GM23338 (cell line): ENCODE results near the gene MARK2. TPM values are rescaled to one million over a fixed set of nuclear protein-coding genes. Genes with fewer than 3 reads are reported as not detected.
"Not testable (repeated sequence)": the region's sequence is repeated elsewhere in the genome, so short reads cannot be mapped to it uniquely, and the experiment has no call there.

Experiments
- ATAC-seq: fragments of 200-7000 bp; cut with Tn5 transposase; 3 replicates; pipeline ENCODE4 v1.9.1; 2020
- DNase-seq: peaks from one replicate; pipeline ENCODE4 v3.0.0-alpha.2; 2015; ENCODE audit warnings: low spot score
- H2AFZ ChIP-seq: fragments of 200-600 bp; sonication (generic); 2 replicates; pipeline ENCODE4 v1.8.0; 2016; ENCODE audit warnings: antibody characterized with exemption, mild to moderate bottlenecking, moderate library complexity
- H3F3A ChIP-seq: fragments of 200-600 bp; sonication (generic); replicated peaks from 2 replicates; pipeline ENCODE4 v1.8.0; 2017; ENCODE audit warnings: antibody characterized with exemption, mixed run types, low read depth
- H3K27ac ChIP-seq: fragments of 200-600 bp; sonication (generic); 2 replicates; pipeline ENCODE4 v1.6.1; 2016; ENCODE audit warnings: low read depth
- H3K27me3 ChIP-seq: fragments of 200-600 bp; sonication (generic); 2 replicates; pipeline ENCODE4 v1.8.0; 2016; ENCODE audit warnings: mild to moderate bottlenecking, mixed run types, moderate library complexity; ENCODE audit not compliant: insufficient read depth
- H3K36me3 ChIP-seq: fragments of 200-600 bp; sonication (generic); 2 replicates; pipeline ENCODE4 v1.8.0; 2016; ENCODE audit warnings: mild to moderate bottlenecking; ENCODE audit not compliant: insufficient read depth
- H3K4me1 ChIP-seq: fragments of 200-600 bp; sonication (generic); 2 replicates; pipeline ENCODE4 v1.8.0; 2016; ENCODE audit warnings: mild to moderate bottlenecking, moderate library complexity; ENCODE audit not compliant: insufficient read depth
- H3K4me2 ChIP-seq: fragments of 200-600 bp; sonication (generic); 2 replicates; pipeline ENCODE4 v1.7.1; 2017; ENCODE audit warnings: mixed run types
- H3K4me3 ChIP-seq: fragments of 200-600 bp; sonication (generic); 2 replicates; pipeline ENCODE4 v1.6.1; 2016; ENCODE audit warnings: mixed run types
- H3K79me2 ChIP-seq: fragments of 200-600 bp; sonication (generic); replicated peaks from 2 replicates; pipeline ENCODE4 v1.8.0; 2017; ENCODE audit warnings: mild to moderate bottlenecking; ENCODE audit not compliant: insufficient read depth
- H3K9me2 ChIP-seq: fragments of 200-600 bp; sonication (generic); 2 replicates; pipeline ENCODE4 v1.8.0; 2017; ENCODE audit not compliant: insufficient read depth
- H4K20me1 ChIP-seq: fragments of 200-600 bp; sonication (generic); replicated peaks from 2 replicates; pipeline ENCODE4 v1.8.0; 2017; ENCODE audit warnings: mild to moderate bottlenecking; ENCODE audit not compliant: insufficient read depth
- H3K27ac Mint-ChIP-seq: 2 replicates; pipeline ENCODE4 v1.8.0; 2020; ENCODE audit warnings: inconsistent platforms, mild to moderate bottlenecking, moderate library complexity, mixed read lengths
- H3K27me3 Mint-ChIP-seq: 3 replicates; pipeline ENCODE4 v1.8.0; 2022; ENCODE audit warnings: low read depth, mild to moderate bottlenecking, moderate library complexity, mixed read lengths, inconsistent platforms; ENCODE audit not compliant: insufficient read depth, poor library complexity
- H3K36me3 Mint-ChIP-seq: 3 replicates; pipeline ENCODE4 v1.8.0; 2021; ENCODE audit warnings: low read depth, mild to moderate bottlenecking, inconsistent platforms, moderate library complexity, mixed read lengths
- H3K4me1 Mint-ChIP-seq: 3 replicates; pipeline ENCODE4 v1.8.0; 2020; ENCODE audit warnings: mild to moderate bottlenecking, inconsistent platforms, mixed read lengths
- H3K4me3 Mint-ChIP-seq: 3 replicates; pipeline ENCODE4 v1.8.0; 2021; ENCODE audit warnings: moderate library complexity, mild to moderate bottlenecking, inconsistent platforms, mixed read lengths
- H3K9me3 Mint-ChIP-seq: 3 replicates; pipeline ENCODE4 v1.8.0; 2020; ENCODE audit warnings: moderate library complexity, mild to moderate bottlenecking, inconsistent platforms, mixed read lengths
- EZH2phosphoT487 ChIP-seq: fragments of 200-600 bp; sonication (generic); IDR thresholded peaks from one replicate; pipeline ENCODE4 v1.8.1; 2018; ENCODE audit warnings: antibody characterized with exemption; ENCODE audit not compliant: unreplicated experiment
- ZNF462 ChIP-seq: fragments of 250-450 bp; sonication (Bioruptor Pico); IDR thresholded peaks from 2 replicates; pipeline ENCODE4 v1.5.0; 2020; ENCODE audit warnings: mild to moderate bottlenecking, moderate library complexity
- polyA plus RNA-seq: library from polyadenylated mRNA; unstranded; fragments of >200 nt; fragmentation: Nextera tagmentation; extraction: Ambion mirVana; gene quantifications from 2 replicates; pipeline ENCODE4 v1.2.1, GENCODE V29; 2016
- total RNA-seq: library from RNA; depleted of rRNA; stranded (reverse); fragments of >200 nt; shearing (Covaris generic); gene quantifications from 2 replicates; pipeline ENCODE4 v1.2.3, GENCODE V29; 2014

The MARK2 gene
- total and polyA plus RNA-seq, 2 experiments from 2014 or later: 18.7 to 42.6 TPM

GRCh38 chr11:63805844-63806415, 33.0 kb upstream of the MARK2 start:
- 0 out of 2 replicates have a peak, but pooled peaks cover 1% of the 10 kb centered on the region for H3K4me1 ChIP-seq
- no peak overlapping the region for H3K4me3 Mint-ChIP-seq
- H3F3A ChIP-seq: 0 out of 2 replicates have a peak, but pooled peaks cover 4% of the 10 kb centered on the region
- no peaks in the 10 kb centered on the region for H3K27me3 ChIP-seq
- no peaks in the 10 kb centered on the region for H3K9me3 Mint-ChIP-seq
- no peaks in the 10 kb centered on the region for H3K9me2 ChIP-seq
- DNase-seq (no peak), ATAC-seq (no peak)
- no peaks in the 10 kb centered on the region for H3K79me2 ChIP-seq
- no peak overlapping the region for H3K4me2 ChIP-seq
- H3K4me1 Mint-ChIP-seq: peaks cover 2% of the 10 kb centered on the region; the same call in 1 of the 3 replicates
- no peaks in the 10 kb centered on the region for H3K36me3 Mint-ChIP-seq
- no peaks in the 10 kb centered on the region for H3K36me3 ChIP-seq
- no peak for TF ChIP-seq EZH2phosphoT487
- no peak for TF ChIP-seq ZNF462
- H4K20me1 ChIP-seq: no peaks in the 10 kb centered on the region; the same call in 1 of the 2 replicates
- no peak overlapping the region for H3K27ac ChIP-seq
- H3K27ac Mint-ChIP-seq: no peak overlapping the region
- no peak overlapping the region for H2AFZ ChIP-seq
- H3K4me3 ChIP-seq: no peak overlapping the region
- H3K27me3 Mint-ChIP-seq: peaks cover 4% of the 10 kb centered on the region

GRCh38 chr11:63810383-63810782, 28.5 kb upstream of the MARK2 start:
- H3K27me3 ChIP-seq, H3K4me3 ChIP-seq, H3K36me3 ChIP-seq, H3K27ac ChIP-seq, H3K4me3 Mint-ChIP-seq, H2AFZ ChIP-seq, ATAC-seq, H3K27ac Mint-ChIP-seq, DNase-seq, H4K20me1 ChIP-seq, H3K4me2 ChIP-seq, H3K9me2 ChIP-seq, H3F3A ChIP-seq, H3K9me3 Mint-ChIP-seq: not testable (repeated sequence)
- peaks cover 27% of the 10 kb centered on the region for H3K4me1 ChIP-seq
- peaks cover 24% of the 10 kb centered on the region for H3K79me2 ChIP-seq
- H3K4me1 Mint-ChIP-seq: peaks cover 31% of the 10 kb centered on the region
- H3K36me3 Mint-ChIP-seq: peaks cover 12% of the 10 kb centered on the region
- peaks cover 11% of the 10 kb centered on the region for H3K27me3 Mint-ChIP-seq
